CD4-positive, alpha-beta T cell treated with Interferon alpha-2 for 1 hour (primary cell): ENCODE measurements around the gene ERCC1.

Experiments used
- DNase-seq, 2 donors: peaks; one replicate each; pipeline ENCODE4 v3.0.0-alpha.2; 2020 to 2022

Gene ERCC1

DNA sequence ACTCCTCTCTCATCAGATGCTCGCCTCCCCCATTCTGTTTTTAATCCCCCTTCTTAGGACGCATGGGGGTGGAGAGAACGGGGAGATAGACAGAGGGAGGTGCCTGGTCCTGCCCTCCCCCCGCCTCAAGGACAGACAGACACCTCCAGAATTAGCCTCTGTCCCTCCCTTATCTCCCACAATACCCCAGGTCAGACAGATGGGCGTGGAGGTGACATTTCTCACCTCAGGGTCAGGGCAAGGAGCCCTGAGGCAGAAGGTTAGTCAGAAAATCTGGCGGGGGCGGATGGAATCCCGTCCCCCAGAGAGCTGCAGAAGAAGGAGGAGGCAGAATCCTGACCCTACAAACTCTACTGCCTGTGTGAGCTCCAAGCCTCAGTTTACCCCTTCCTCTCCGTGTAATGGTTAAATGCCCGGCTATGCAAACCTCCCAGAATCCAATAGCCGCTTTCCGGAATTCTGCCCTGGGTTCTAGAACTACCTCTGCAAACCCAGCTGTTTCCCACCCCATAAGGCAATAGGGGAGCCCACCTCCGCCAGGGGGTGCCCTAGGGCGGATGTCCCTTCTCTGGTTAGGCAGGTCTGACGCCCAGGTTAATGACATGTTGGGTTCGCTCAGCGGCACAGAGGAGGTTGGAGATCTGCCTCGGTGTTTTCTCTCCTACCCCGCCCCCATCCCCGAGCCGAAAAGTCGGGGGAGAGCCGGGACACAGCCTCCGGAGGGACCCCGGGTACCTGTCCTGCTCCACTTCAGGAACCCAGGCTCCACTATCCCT is 19.7 kb downstream of the ERCC1 start:
- peak; percentile 54 to 68 for DNase-seq

GRCh38 chr19:45403272-45403671 is 20.4 kb downstream of the ERCC1 start:
- no peak for DNase-seq

DNA sequence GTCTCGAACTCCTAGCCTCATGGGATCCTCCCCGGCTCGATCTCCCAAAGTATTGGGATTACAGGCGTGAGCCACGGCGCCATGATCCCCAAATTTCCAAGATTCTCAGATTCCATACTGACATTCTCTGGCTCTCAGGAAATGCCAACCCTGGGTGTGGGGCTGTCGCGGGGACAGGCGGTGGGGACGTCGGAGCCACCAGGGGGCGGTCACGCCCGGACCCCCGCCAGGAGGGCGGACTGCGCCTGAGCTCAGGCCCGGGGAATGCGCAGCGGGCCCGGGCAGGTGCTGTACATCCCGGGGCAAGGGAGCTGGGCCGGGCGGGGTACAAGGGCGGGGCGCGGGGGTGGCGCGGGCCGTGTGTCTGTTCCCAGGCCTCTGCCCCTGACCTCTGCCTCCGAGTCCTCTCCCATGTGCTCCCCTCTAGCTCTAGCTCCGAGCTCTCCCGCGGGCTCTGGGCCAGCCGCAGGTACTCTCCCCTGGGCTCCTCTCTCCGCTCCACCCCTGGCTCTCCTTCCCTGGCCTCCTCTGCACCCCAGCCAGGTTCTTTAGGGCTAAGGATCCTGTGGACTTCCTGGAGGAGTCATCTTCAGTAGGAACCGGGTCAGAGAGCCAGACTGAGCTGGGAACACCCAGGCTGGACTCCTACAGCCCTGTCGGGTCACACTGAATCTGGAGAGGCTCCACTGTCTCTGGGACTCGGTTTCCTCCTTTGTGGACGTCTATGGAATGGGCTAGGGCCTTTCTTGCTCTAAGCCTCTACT is 21.2 kb downstream of the ERCC1 start:
- peak; percentile 23 to 40 for DNase-seq

DNA sequence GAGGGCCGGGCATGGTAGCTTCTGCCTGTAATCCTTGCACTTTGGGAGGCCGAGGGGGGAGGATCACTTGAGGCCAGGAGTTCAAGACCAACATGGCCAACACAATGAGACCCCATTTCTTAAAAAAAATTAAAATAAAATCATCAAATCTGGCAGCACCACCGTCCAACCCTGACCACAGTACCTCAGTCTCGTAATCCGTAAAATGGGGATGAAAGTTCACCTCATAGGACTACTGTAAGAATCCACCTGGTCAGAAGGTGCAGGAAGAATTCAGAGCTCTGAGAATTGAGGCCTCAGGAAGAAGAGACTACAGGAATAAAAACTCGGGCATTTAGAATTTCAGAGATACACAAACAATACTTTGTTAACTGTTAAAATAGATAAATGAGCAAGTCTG is 21.9 kb downstream of the ERCC1 start:
- DNase-seq: no peak

- no peak for DNase-seq
These were observed 23.5 kb downstream of the ERCC1 start for GRCh38 chr19:45400192-45400591.

DNA sequence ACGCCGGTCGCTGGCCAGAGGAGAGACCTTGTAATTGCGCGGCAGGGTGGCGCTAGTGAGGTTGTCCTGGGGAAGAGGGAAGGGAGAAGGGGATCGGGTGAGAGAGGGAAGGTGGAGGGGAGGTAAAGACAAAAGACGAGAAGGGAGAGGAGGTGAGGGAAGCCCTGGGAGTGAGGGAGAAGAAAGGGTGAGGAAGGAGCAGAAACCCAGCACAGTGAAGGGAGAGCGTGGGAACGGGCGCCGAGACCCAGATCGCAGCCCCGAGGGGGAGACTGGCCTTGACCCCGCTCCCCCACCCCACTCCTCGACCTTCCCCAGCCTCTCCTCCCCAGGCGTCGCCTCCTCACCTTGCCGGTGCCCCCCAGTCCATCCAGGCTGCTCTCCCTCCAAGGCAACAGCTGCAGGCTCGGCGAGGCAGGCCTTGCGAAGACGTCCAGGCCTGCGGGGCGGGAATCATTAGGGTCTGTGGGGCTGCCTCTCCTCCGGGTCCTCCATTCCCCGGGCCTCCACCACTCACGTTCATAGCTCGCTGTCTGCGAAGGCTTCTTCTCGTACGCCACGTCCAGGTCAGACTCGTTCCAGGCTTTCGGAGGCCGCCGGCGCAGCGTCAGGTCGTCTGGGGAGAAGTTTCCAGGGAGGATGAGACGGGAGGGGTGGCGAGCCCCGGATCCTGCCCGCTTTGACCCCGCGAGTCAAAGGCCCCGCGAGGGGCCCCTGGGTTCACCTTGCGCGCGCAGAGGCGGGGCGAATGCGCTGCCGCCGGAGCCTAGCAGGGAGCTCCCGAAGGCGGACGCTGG is 27.7 kb downstream of the ERCC1 start:
- no peak for DNase-seq

- no peak for DNase-seq
These were observed 31.6 kb downstream of the ERCC1 start for GRCh38 chr19:45391871-45392665.

DNA sequence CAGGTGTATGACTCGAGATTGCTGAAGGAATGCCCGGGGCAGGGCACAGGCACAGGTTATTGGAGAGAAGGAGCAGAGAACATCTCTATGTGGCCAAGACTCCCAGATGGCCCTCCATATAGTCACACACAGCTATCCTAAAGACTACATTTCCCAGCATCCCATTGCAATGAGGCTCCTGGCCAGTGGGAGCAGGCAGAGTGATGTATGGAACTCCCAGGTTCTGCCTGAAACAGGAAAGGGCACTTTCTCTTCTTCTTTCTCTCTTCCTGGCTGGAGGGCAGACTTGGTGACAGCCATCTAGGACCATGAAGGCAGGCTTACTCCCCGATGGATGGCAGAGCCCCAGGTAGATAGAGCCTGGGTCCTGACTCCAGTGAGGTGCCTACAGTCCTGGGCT is 32.4 kb downstream of the ERCC1 start:
- DNase-seq: no peak

DNA sequence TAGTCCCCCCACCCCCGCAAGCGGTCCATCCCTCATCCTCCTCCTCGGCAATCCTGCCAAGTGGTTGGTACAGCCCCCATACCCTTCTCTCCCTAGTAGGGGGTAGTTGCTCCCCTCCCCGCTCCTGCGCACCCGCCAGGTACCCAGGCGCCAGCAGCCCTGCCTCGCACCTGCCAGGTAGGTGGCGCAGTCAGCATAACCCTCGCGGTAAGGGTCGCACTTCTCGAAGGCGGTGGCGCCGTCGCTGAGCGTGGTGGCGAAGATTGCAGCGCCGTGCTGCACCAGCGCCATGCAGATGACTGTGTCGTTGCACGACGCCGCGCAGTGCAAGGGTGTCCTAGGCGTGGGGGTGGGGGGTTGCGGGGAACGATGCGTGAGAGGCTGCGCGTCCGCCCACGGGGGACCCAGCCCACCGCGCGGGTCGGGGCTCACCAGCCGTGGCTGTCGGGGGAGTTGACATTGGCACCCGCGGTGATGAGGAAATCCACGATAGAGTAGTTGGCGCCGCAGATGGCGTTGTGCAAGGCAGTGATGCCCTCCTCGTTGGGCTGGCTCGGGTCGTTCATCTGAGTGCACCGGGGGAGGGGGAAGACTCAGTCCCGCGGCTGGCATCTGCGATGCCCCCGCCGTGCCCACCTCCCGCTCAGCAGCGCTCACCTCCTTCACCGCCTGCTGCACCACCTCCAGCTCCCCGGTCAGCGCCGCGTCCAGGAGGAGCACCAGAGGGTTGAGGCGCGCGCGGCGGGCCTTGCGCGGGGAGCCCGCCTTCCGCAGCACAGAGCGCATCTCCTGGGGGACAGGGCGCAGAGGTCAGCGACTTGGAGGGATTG is 38.1 kb downstream of the ERCC1 start:
- DNase-seq: no peak

DNA sequence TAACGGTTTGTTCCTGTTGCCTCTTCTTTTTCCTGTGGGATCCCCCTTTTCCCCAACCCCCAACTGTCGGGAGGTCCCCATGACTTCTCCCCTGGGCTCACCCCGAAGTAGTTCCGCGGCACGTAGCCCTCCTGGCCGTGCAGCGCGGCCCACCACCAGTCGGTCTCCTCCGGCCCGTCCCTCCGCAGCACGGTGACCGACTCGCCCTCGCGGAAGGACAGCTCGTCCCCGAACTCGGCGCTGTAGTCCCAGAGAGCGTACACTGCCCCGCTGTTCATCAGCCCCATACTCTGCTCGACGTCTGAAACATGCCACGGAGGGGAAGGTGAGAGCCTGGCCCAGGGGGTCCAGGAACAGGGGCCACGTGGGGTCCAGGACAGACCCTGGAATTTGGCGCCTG is 41.3 kb downstream of the ERCC1 start:
- DNase-seq: no peak

DNA sequence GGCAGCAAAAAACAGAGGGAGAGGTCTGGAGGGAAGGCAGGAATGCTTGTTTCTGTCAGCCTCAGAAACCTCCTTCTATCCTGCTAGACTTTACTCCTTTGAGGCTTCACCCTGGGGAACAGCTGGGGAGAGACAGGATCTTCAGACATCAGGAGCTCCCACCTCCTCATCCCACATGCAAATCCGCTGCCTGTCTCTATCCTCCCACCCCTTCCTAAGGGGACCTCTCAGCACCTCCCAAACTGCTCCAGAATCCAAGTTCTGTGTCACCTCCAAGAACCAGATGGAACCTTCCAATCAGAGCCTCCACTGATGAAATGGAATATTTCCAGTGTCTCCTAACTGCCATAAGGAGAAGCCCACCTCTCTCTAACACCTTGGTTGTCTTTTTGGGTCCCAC is 43.6 kb downstream of the ERCC1 start:
- no peak for DNase-seq

DNA sequence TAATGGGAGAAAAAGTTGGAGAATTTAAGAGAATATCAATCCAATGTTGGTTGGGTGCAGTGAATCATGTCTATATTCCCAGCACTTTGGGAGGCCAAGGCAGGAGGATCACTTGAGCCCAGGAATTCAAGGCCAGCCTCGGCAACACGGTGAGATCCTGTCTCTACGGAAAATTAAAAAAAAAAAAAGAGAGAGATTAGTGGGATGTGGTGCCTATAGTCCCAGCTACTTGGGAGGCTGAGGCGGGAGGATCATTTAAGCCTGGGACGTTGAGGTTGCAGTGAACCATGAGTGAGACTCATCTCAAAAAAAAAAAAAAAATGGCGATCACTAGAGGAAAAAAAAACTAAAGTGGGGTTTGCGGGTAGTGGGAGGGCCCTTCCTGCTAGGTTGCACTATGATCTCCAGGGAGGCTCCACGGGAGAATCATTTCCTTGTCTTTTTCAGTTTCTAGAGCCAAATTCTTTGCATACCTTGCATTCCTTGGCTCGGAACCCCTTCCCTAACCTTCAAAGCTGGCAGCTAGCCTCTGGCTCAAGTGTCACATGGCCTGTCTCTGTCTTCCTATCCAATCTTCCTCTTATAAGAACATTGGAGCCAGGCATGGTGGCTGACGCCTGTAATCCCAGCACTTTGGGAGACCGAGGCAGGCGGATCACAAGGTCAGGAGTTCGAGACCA is 47.5 kb downstream of the ERCC1 start:
- DNase-seq: no peak

- peak; percentile 98 to 100 for DNase-seq
These were observed 53.1 kb downstream of the ERCC1 start, which contains the start of gene ERCC2 for GRCh38 chr19:45370410-45371204. Gene ERCC2 (minus strand): TSS chr19:45370573. CDS start chr19:45370540, 33 bp downstream.

- no peak for DNase-seq
These were observed 54.9 kb downstream of the ERCC1 start for GRCh38 chr19:45368737-45369340.

GRCh38 chr19:45368127-45368526 is 55.6 kb downstream of the ERCC1 start:
- DNase-seq: no peak

DNA sequence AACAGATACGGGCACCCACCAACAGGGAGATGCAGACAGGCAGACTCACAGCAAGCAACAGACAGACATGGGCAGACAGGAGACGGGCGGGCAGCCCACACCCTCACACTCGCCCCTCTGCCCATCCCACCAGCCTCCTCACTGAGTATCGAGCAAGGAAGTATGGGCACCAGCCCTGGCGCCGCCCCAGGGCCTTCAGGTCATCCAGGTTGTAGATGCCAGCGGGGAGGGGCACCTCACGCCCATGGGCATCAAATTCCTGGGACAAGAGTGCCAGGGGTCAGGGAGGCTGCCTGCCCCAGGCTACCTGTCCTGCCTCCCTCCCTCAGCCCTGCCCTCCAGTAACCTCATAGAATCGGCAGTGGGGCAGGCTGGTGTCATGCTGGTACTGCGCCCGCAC is 59.0 kb downstream of the ERCC1 start:
- DNase-seq: no peak

- no peak for DNase-seq
These were observed 59.8 kb downstream of the ERCC1 start for GRCh38 chr19:45363861-45364459.

DNA sequence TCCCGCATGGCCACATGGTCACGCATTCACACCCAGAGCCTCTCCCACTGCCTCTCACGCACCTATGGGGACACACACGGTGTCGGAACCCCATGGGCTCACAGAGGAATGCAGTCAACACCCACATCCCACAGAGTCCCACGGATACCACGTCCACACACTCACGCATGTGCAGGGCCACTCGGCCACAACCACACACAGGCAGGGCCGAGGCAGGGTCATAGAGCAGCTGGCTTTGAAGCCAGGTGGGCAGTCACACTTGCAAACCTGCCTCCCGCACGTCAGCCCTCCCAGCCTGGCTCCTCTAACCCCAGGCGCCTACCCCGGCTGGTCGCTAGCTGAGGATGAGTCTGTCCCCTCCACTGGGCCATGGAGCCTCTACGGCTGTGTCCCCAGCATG is 61.4 kb downstream of the ERCC1 start:
- no peak for DNase-seq

DNA sequence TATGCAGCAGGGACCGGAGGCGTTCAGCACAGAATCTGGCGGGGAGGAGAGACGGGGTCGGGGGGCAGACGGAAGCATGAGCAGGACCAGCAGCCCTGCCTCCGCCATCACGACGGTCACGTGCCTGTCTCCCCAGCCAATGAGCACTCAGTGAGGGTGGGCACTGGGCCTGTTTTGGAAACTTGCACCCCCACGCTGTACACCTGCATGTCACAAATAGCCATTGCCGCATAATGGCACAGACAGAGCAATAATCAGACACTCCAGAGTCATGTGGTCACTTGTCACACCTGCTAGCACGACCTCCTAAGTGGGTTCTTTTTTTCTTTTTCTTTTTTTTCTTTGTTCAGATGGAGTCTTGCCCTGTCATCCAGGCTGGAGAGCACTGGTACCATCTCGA is 62.1 kb downstream of the ERCC1 start:
- DNase-seq: no peak
